HCT116 (cell line): ENCODE results near the gene ELN.

Source experiments
- EZH2 ChIP-seq: fragments of 200-600 bp; sonication (generic); IDR thresholded peaks from 2 replicates; pipeline ENCODE4 v1.6.1; 2017; ENCODE audit warnings: antibody characterized with exemption, mixed run types
- EZH2phosphoT487 ChIP-seq: fragments of 200-600 bp; IDR thresholded peaks from 2 replicates; pipeline ENCODE4 v1.6.1; 2018; ENCODE audit warnings: antibody characterized with exemption, borderline replicate concordance
- JUND ChIP-seq: IDR thresholded peaks from 2 replicates; pipeline ENCODE4 v1.6.1; 2012
- POLR2A ChIP-seq: IDR thresholded peaks from 2 replicates; pipeline ENCODE4 v1.7.0; 2011; ENCODE audit warnings: borderline replicate concordance; ENCODE audit not compliant: insufficient read depth, insufficient read length; ENCODE audit errors: extremely low read depth
- POLR2AphosphoS5 ChIP-seq: IDR thresholded peaks from 2 replicates; pipeline ENCODE4 v1.6.1; 2011; ENCODE audit warnings: mild to moderate bottlenecking, low read depth, low read length, moderate library complexity
- RAD21 ChIP-seq: IDR thresholded peaks from 2 replicates; pipeline ENCODE4 v1.6.1; 2012; ENCODE audit warnings: low read depth, mild to moderate bottlenecking
- SP1 ChIP-seq: IDR thresholded peaks from 2 replicates; pipeline ENCODE4 v1.6.1; 2012; ENCODE audit warnings: low read depth
- YY1 ChIP-seq: IDR thresholded peaks from 2 replicates; pipeline ENCODE4 v1.6.1; 2011; ENCODE audit warnings: low read length, low read depth, moderate library complexity, mild to moderate bottlenecking; ENCODE audit not compliant: insufficient replicate concordance; ENCODE audit errors: extremely low read depth
- TF ChIP-seq, protein P1 (sequence below), 3 experiments: fragments of 200-600 bp in 1 of 3; sonication (generic) in 1 of 3; IDR thresholded peaks in 2 of 3; conservative IDR thresholded peaks in 1 of 3; 2 replicates each; pipeline ENCODE4 v1.5.1; 2012 to 2017; ENCODE audit warnings: low read depth in 2 of 3, low read length in 2 of 3, antibody characterized with exemption in 1 of 3, borderline replicate concordance in 1 of 3, control low read depth in 1 of 3, mild to moderate bottlenecking in 1 of 3, mixed read lengths in 1 of 3, mixed run types in 1 of 3, moderate library complexity in 1 of 3; ENCODE audit not compliant: insufficient read depth in 1 of 3
- TF ChIP-seq, protein P2 (sequence below): IDR thresholded peaks from 2 replicates; pipeline ENCODE4 v1.6.1; 2012
- TF ChIP-seq, protein P3 (sequence below): IDR thresholded peaks from 2 replicates; pipeline ENCODE4 v1.6.1; 2011; ENCODE audit warnings: mild to moderate bottlenecking, low read length, moderate library complexity; ENCODE audit not compliant: insufficient replicate concordance; ENCODE audit errors: extremely low read depth

DNA sequence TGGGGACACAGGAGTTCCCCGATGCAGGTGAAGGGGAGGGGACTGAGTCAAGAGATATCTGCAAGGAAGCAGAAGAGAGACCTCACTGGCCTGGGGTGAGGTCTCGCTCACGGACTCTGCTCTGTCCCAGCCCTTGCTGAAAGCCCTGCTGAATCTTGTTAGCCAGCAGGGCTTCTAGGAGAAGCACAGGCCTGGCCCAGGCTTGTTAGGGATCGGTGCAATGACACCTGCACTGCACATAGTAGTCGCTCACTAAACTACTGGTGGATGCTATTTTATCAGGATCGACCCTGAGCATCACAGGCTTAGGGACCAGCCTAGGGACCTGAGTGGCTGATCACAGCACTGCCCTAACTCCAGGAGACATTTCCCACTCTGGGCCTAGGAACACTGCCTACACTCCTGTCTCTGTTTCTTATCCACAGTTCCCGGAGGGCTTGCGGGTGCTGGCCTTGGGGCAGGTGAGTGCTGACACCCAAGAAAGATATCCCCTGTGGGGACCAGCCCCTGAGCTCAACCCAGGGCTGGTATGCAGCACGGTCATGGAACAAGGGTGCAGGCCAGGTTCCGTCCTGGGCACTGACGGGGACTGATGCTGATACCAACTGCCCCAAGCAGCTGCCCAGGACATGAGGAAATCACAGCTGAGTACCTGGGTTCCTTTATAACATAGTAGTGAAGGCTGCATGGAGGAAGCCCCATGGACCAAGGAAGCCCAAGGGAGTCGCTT lies 13.0 kb downstream of the ELN start:
- no peak for TF ChIP-seq YY1
- no peak for TF ChIP-seq POLR2A
- no peak for TF ChIP-seq POLR2AphosphoS5
- TF ChIP-seq, protein P1, sequence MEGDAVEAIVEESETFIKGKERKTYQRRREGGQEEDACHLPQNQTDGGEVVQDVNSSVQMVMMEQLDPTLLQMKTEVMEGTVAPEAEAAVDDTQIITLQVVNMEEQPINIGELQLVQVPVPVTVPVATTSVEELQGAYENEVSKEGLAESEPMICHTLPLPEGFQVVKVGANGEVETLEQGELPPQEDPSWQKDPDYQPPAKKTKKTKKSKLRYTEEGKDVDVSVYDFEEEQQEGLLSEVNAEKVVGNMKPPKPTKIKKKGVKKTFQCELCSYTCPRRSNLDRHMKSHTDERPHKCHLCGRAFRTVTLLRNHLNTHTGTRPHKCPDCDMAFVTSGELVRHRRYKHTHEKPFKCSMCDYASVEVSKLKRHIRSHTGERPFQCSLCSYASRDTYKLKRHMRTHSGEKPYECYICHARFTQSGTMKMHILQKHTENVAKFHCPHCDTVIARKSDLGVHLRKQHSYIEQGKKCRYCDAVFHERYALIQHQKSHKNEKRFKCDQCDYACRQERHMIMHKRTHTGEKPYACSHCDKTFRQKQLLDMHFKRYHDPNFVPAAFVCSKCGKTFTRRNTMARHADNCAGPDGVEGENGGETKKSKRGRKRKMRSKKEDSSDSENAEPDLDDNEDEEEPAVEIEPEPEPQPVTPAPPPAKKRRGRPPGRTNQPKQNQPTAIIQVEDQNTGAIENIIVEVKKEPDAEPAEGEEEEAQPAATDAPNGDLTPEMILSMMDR (IDR thresholded peaks at IDR 0.05 in 2 of 3, conservative IDR thresholded peaks at IDR 0.05 in 1 of 3; ENCODE audit: borderline replicate concordance in 1 of 3, insufficient read depth in 1 of 3, low read depth in 2 of 3, low read length in 2 of 3), result no peak
- TF ChIP-seq EZH2, result no peak
- TF ChIP-seq JUND, result no peak
- TF ChIP-seq EZH2phosphoT487, result no peak
- no peak for TF ChIP-seq RAD21
- TF ChIP-seq, protein P2, sequence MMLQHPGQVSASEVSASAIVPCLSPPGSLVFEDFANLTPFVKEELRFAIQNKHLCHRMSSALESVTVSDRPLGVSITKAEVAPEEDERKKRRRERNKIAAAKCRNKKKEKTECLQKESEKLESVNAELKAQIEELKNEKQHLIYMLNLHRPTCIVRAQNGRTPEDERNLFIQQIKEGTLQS, result no peak
- TF ChIP-seq, protein P3, sequence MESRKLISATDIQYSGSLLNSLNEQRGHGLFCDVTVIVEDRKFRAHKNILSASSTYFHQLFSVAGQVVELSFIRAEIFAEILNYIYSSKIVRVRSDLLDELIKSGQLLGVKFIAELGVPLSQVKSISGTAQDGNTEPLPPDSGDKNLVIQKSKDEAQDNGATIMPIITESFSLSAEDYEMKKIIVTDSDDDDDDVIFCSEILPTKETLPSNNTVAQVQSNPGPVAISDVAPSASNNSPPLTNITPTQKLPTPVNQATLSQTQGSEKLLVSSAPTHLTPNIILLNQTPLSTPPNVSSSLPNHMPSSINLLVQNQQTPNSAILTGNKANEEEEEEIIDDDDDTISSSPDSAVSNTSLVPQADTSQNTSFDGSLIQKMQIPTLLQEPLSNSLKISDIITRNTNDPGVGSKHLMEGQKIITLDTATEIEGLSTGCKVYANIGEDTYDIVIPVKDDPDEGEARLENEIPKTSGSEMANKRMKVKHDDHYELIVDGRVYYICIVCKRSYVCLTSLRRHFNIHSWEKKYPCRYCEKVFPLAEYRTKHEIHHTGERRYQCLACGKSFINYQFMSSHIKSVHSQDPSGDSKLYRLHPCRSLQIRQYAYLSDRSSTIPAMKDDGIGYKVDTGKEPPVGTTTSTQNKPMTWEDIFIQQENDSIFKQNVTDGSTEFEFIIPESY, result no peak
- TF ChIP-seq SP1, result no peak
